ENCODE results near the gene RARRES2.

- TF ChIP-seq CTCF (IDR thresholded peaks at IDR 0.05; ENCODE audit: insufficient read depth, low read depth, low read length) = no peak
- no peak for TF ChIP-seq EZH2 (IDR thresholded peaks at IDR 0.05; ENCODE audit: insufficient read depth, low read length)
These were observed 1.2 kb downstream of the RARRES2 start for GRCh38 chr7:150340024-150340749.
